Measurements from ENCODE around the gene MRRF. TPM values are rescaled to one million over a fixed set of nuclear protein-coding genes. Genes with fewer than 3 reads are reported as not detected.

Gene MRRF
- total and polyA plus RNA-seq, 2 of the 4 experiments (the other 2 are of a cell fraction), result 32.1 to 38.0 TPM

DNA sequence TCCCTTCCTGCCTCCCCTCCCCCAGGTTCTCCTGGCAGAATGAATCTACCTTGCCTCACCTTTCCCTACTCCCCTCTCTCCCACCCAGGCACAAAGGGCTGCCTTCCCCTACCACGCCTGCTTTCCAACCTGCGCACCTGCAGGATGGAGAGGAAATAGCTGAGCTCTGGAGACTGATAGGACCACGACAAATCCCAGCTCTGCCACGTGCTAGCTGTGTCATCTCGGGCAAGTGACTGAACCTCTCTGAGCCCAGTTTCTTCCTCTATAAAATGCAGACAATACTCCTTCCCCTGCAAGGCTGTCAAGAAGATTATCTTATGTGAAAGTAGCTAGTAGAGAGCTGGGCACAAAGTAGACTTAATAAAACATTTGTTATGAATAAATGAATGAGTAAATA lies 74.9 kb downstream of the MRRF start:
- H2AFZ ChIP-seq (replicated peaks; ENCODE audit: low read length, poor library complexity), result no peak overlapping the region
- no TSS peak for BruUV-seq (replicated peaks)
- peaks cover 22% of the 10 kb centered on the region for H3K27me3 ChIP-seq (ENCODE audit: control insufficient read depth, insufficient read depth, low read length)
- no peak overlapping the region for H4K5ac ChIP-seq (ENCODE audit: low read depth, low read length)
- H4K20me1 ChIP-seq (ENCODE audit: insufficient read depth, low read length), result no peaks in the 10 kb centered on the region
- no peaks in the 10 kb centered on the region for H3K4me1 ChIP-seq (ENCODE audit: control insufficient read depth, insufficient read depth, low read length)
- no peaks in the 10 kb centered on the region for H3K9me3 ChIP-seq (ENCODE audit: control insufficient read depth, insufficient read depth, low read length)
- TF ChIP-seq RCOR1 (IDR thresholded peaks at IDR 0.05; ENCODE audit: insufficient replicate concordance, low read length), result no peak
- TF ChIP-seq, protein P1, sequence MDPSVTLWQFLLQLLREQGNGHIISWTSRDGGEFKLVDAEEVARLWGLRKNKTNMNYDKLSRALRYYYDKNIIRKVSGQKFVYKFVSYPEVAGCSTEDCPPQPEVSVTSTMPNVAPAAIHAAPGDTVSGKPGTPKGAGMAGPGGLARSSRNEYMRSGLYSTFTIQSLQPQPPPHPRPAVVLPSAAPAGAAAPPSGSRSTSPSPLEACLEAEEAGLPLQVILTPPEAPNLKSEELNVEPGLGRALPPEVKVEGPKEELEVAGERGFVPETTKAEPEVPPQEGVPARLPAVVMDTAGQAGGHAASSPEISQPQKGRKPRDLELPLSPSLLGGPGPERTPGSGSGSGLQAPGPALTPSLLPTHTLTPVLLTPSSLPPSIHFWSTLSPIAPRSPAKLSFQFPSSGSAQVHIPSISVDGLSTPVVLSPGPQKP (IDR thresholded peaks at IDR 0.05; ENCODE audit: borderline replicate concordance, low read depth, low read length), result no peak
- TF ChIP-seq MAFK (IDR thresholded peaks at IDR 0.05; ENCODE audit: low read depth, low read length), result no peak
- TF ChIP-seq SMC3 (IDR thresholded peaks at IDR 0.05; ENCODE audit: low read depth, low read length), result no peak
- TF ChIP-seq RAD21 (IDR thresholded peaks at IDR 0.05; ENCODE audit: low read length), result no peak
- TF ChIP-seq NFE2L2 (IDR thresholded peaks at IDR 0.05; ENCODE audit: low read depth, low read length), result no peak
- TF ChIP-seq MAZ (IDR thresholded peaks at IDR 0.05; ENCODE audit: borderline replicate concordance, low read depth, low read length), result no peak
- no peak for TF ChIP-seq BHLHE40 (IDR thresholded peaks at IDR 0.05; ENCODE audit: low read depth, low read length)
- no peak for TF ChIP-seq CHD1 (IDR thresholded peaks at IDR 0.05; ENCODE audit: low read depth, low read length)
- TF ChIP-seq POLR2A (IDR thresholded peaks at IDR 0.05; ENCODE audit: low read depth, low read length), result no peak
- TF ChIP-seq, protein P2, sequence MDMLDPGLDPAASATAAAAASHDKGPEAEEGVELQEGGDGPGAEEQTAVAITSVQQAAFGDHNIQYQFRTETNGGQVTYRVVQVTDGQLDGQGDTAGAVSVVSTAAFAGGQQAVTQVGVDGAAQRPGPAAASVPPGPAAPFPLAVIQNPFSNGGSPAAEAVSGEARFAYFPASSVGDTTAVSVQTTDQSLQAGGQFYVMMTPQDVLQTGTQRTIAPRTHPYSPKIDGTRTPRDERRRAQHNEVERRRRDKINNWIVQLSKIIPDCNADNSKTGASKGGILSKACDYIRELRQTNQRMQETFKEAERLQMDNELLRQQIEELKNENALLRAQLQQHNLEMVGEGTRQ (IDR thresholded peaks at IDR 0.05; ENCODE audit: low read depth, low read length), result no peak
- TF ChIP-seq, protein P3, sequence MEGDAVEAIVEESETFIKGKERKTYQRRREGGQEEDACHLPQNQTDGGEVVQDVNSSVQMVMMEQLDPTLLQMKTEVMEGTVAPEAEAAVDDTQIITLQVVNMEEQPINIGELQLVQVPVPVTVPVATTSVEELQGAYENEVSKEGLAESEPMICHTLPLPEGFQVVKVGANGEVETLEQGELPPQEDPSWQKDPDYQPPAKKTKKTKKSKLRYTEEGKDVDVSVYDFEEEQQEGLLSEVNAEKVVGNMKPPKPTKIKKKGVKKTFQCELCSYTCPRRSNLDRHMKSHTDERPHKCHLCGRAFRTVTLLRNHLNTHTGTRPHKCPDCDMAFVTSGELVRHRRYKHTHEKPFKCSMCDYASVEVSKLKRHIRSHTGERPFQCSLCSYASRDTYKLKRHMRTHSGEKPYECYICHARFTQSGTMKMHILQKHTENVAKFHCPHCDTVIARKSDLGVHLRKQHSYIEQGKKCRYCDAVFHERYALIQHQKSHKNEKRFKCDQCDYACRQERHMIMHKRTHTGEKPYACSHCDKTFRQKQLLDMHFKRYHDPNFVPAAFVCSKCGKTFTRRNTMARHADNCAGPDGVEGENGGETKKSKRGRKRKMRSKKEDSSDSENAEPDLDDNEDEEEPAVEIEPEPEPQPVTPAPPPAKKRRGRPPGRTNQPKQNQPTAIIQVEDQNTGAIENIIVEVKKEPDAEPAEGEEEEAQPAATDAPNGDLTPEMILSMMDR (conservative IDR thresholded peaks at IDR 0.05; ENCODE audit: low read depth, low read length), result no peak
- no peak for TF ChIP-seq RFX5 (IDR thresholded peaks at IDR 0.05; ENCODE audit: low read depth, low read length)
- no peak for TF ChIP-seq MXI1 (IDR thresholded peaks at IDR 0.05; ENCODE audit: borderline replicate concordance, low read depth, low read length)
- no peak for TF ChIP-seq CEBPB (IDR thresholded peaks at IDR 0.05; ENCODE audit: low read depth, low read length)
- no peak for TF ChIP-seq FOS (IDR thresholded peaks at IDR 0.05; ENCODE audit: low read depth, low read length)
- H2BK20ac ChIP-seq (ENCODE audit: low read depth, low read length), result no peak overlapping the region
- POLR2A ChIA-PET (ENCODE audit: unreplicated experiment), result no interaction called here
- H2AK5ac ChIP-seq (ENCODE audit: low read depth, low read length), result no peak overlapping the region
- no peak overlapping the region for H2BK5ac ChIP-seq (ENCODE audit: low read depth, low read length, poor library complexity, severe bottlenecking)
- no peak overlapping the region for H3K4ac ChIP-seq (ENCODE audit: low read depth, low read length)
- intact Hi-C loops (cut with micrococcal nuclease), result no loop called here
- H3K36me3 ChIP-seq (ENCODE audit: control insufficient read depth, insufficient read depth, low read length), result no peaks in the 10 kb centered on the region
- H3K9ac ChIP-seq (ENCODE audit: low read depth, low read length), result no peak overlapping the region
- H3K4me3 ChIP-seq (ENCODE audit: insufficient read depth, low read depth, low read length), result no peak overlapping the region
- no peak overlapping the region for H2AK9ac ChIP-seq (replicated peaks; ENCODE audit: low read depth, low read length, poor library complexity)
- in situ Hi-C loops (cut with MboI; ENCODE audit: low sequenced_read_pairs), result no loop called here
- H3K79me1 ChIP-seq (ENCODE audit: low read depth in 1 of 2, low read length in 2 of 2), result no peaks in the 10 kb centered on the region
- dilution Hi-C loops (cut with HindIII; ENCODE audit: low sequenced_read_pairs, unreplicated experiment), result no loop called here
- ATAC-seq (ENCODE audit: low read depth) (no peak), DNase-seq (no peak)
- H3K4me2 ChIP-seq (ENCODE audit: low read depth, low read length), result no peak overlapping the region
- no peak overlapping the region for H4K91ac ChIP-seq (ENCODE audit: insufficient read depth, low read depth, low read length)
- no peak overlapping the region for H3K27ac ChIP-seq (ENCODE audit: insufficient read depth, low read length)
- H3K14ac ChIP-seq (replicated peaks; ENCODE audit: low read depth, low read length), result no peak overlapping the region
- H3K56ac ChIP-seq (ENCODE audit: extremely low read depth, insufficient read depth, low read length), result no peak overlapping the region
- H4K8ac ChIP-seq (ENCODE audit: low read depth in 2 of 2, low read length in 2 of 2), result no peak overlapping the region
- WGBS, 2 experiments (ENCODE audit: extremely low coverage in 2 of 2, insufficient read length in 1 of 2), result no CpG with 5 or more reads among the region's 5 CpGs
- no peak overlapping the region for H3K23ac ChIP-seq (ENCODE audit: low read depth, low read length)
- CTCF ChIA-PET, result no interaction called here
- no peak overlapping the region for H2BK120ac ChIP-seq (ENCODE audit: low read depth, low read length)
- no peak overlapping the region for H3K18ac ChIP-seq (ENCODE audit: low read depth, low read length)
- no peaks in the 10 kb centered on the region; the same call in 1 of the 2 replicates for H3K9me1 ChIP-seq (ENCODE audit: insufficient read depth, low read length)
- H2BK15ac ChIP-seq (ENCODE audit: low read depth, low read length), result no peak overlapping the region

All from IMR-90 (cell line).